ENCODE measurements around the gene RFX5. TPM values are rescaled to one million over a fixed set of nuclear protein-coding genes. Genes with fewer than 3 reads are reported as not detected.

Gene RFX5
- total and polyA plus RNA-seq, 9 of the 15 experiments (the other 6 are each of a cell fraction or from before 2014, with no cell fraction given), result 3.8 to 48.2 (median 32.2) TPM

GRCh38 chr1:151347523-151348246, 633 bp upstream of the RFX5 start (continued):
- no peak for TF ChIP-seq SREBF1 (IDR thresholded peaks at IDR 0.05; ENCODE audit: borderline replicate concordance, low read depth, low read length)
- TF ChIP-seq TCF7 (IDR thresholded peaks at IDR 0.05; ENCODE audit: borderline replicate concordance), result no peak
- TF ChIP-seq BACH1 (tag; IDR thresholded peaks at IDR 0.05), result no peak
- TF ChIP-seq CBX5 (IDR thresholded peaks at IDR 0.05; ENCODE audit: borderline replicate concordance, low read depth), result no peak
- no peak for TF ChIP-seq TSC22D4 (tag; IDR thresholded peaks at IDR 0.05)
- peak; percentile 88 for TF ChIP-seq ZFP91 (CRISPR knock-in tag; IDR thresholded peaks at IDR 0.05)
- TF ChIP-seq ID3 (CRISPR knock-in tag; IDR thresholded peaks at IDR 0.05), result no peak
- no peak for TF ChIP-seq ID3 (tag; IDR thresholded peaks at IDR 0.05)
- no peak for TF ChIP-seq CTCFL (IDR thresholded peaks at IDR 0.05; ENCODE audit: borderline replicate concordance, insufficient read depth, low read depth, low read length, poor library complexity, severe bottlenecking)
- peak; percentile 33; the same call in 1 of the 2 replicates for TF ChIP-seq ZNF512 (tag; IDR thresholded peaks at IDR 0.05)
- no peak for TF ChIP-seq RFX7 (CRISPR knock-in tag; IDR thresholded peaks at IDR 0.05)
- TF ChIP-seq ZBTB49 (CRISPR knock-in tag; IDR thresholded peaks at IDR 0.05; ENCODE audit: borderline replicate concordance), result no peak
- TF ChIP-seq STAT5B (CRISPR knock-in tag; IDR thresholded peaks at IDR 0.05), result no peak
- no peak for TF ChIP-seq SMARCC2 (IDR thresholded peaks at IDR 0.05; ENCODE audit: low read depth)
- TF ChIP-seq GABPB2 (CRISPR knock-in tag; conservative IDR thresholded peaks at IDR 0.05), result no peak
- no peak for TF ChIP-seq NKRF (IDR thresholded peaks at IDR 0.05; ENCODE audit: borderline replicate concordance)
- TF ChIP-seq ETV1 (tag; conservative IDR thresholded peaks at IDR 0.05; ENCODE audit: low read depth), result peak; percentile 49; the same call in 1 of the 2 replicates

Measured in K562 (cell line).